HCT116 (cell line): Measurements from ENCODE around the gene NSG1. TPM values are rescaled to one million over a fixed set of nuclear protein-coding genes. Genes with fewer than 3 reads are reported as not detected.
"Not testable (repeated sequence)": the region's sequence is repeated elsewhere in the genome, so short reads cannot be mapped to it uniquely, and the experiment has no call there.

Experiments
- ATAC-seq: fragments of 200-7000 bp; cut with Tn5 transposase; 2 replicates; pipeline ENCODE4 v1.9.1; 2020; ENCODE audit warnings: mild to moderate bottlenecking, moderate library complexity
- BruUV-seq: library from RNA; stranded (reverse); fragments of 400-500 nt; replicated peaks from 2 replicates; lab custom pipeline; 2021; lab: Mats Ljungman, UMichigan
- CTCF ChIA-PET: fragments of 300-600 bp; sonication (Branson Sonifier 250); formaldehyde crosslinking; loops from one replicate; lab custom pipeline; 2021; ENCODE audit warnings: antibody characterized with exemption; lab: Charles Lee
- POLR2A ChIA-PET: fragments of 300-600, 350-600 bp; sonication (Branson Sonifier 250); formaldehyde crosslinking; loops from one replicate; lab custom pipeline; 2021; ENCODE audit warnings: antibody characterized with exemption; lab: Charles Lee
- RAD21 ChIA-PET, 2 experiments: fragments of 300-600 bp; sonication (Branson Sonifier 250); formaldehyde crosslinking; loops; one replicate each; lab custom pipeline; 2023; ENCODE audit warnings: low total read pairs in 2 of 2; ENCODE audit not compliant: uncharacterized antibody in 2 of 2, unreplicated experiment in 2 of 2, low non-redundant PET in 1 of 2; lab: Charles Lee
- DNase-seq: peaks from one replicate; pipeline ENCODE4 v3.0.0-alpha.2; 2010; ENCODE audit warnings: low read depth, low spot score
- H2AFZ ChIP-seq: fragments of 200-600 bp; shearing (Covaris generic), sonication (generic); 2 replicates; pipeline ENCODE4 v1.6.1; 2017; ENCODE audit warnings: low read depth, mixed run types, mixed read lengths, antibody characterized with exemption, low read length; ENCODE audit not compliant: poor library complexity, severe bottlenecking
- H3K27ac ChIP-seq: 2 replicates; pipeline ENCODE4 v1.5.1; 2012; ENCODE audit warnings: low read depth, low read length
- H3K27me3 ChIP-seq: fragments of 200-600 bp; sonication (generic); 2 replicates; pipeline ENCODE4 v1.6.1; 2016; ENCODE audit warnings: mixed run types, low read length, mixed read lengths; ENCODE audit not compliant: insufficient read depth
- H3K36me3 ChIP-seq, 2 experiments: fragments of 200-500 bp in 1 of 2; fragments of 200-600 bp in 1 of 2; sonication (Bioruptor generic) in 1 of 2; sonication (generic) in 1 of 2; 2 replicates each; pipeline versions ENCODE4 v1.5.1 to v1.6.1; 2014 to 2016; ENCODE audit warnings: low read length in 2 of 2, inconsistent platforms in 1 of 2, mixed read lengths in 1 of 2, mixed run types in 1 of 2; ENCODE audit not compliant: insufficient read depth in 2 of 2, control insufficient read depth in 1 of 2
- H3K4me1 ChIP-seq, 2 experiments: fragments of 200-600 bp in 1 of 2; sonication (generic) in 1 of 2; 2 replicates each; pipeline versions ENCODE4 v1.5.1 to v1.6.1; 2012 to 2017; ENCODE audit warnings: low read length in 2 of 2, inconsistent platforms in 1 of 2, mild to moderate bottlenecking in 1 of 2, mixed read lengths in 1 of 2, mixed run types in 1 of 2, moderate library complexity in 1 of 2; ENCODE audit not compliant: insufficient read depth in 2 of 2, control insufficient read depth in 1 of 2
- H3K4me2 ChIP-seq: fragments of 200-600 bp; sonication (generic); 2 replicates; pipeline ENCODE4 v1.6.1; 2017; ENCODE audit warnings: mixed run types, low read length, mixed read lengths
- H3K4me3 ChIP-seq, 2 experiments: fragments of 200-600 bp in 1 of 2; sonication (generic) in 1 of 2; replicated peaks in 1 of 2; 2 replicates each; pipeline ENCODE4 v1.5.1; 2011 to 2016; ENCODE audit warnings: low read length in 2 of 2, control low read depth in 1 of 2, low read depth in 1 of 2, mild to moderate bottlenecking in 1 of 2, mixed read lengths in 1 of 2, mixed run types in 1 of 2
- H3K79me2 ChIP-seq: fragments of 200-600 bp; sonication (generic); 2 replicates; pipeline ENCODE4 v1.6.1; 2017; ENCODE audit warnings: mild to moderate bottlenecking, mixed run types, low read length, moderate library complexity, mixed read lengths; ENCODE audit not compliant: insufficient read depth
- H3K9ac ChIP-seq: fragments of 200-600 bp; sonication (generic); 2 replicates; pipeline ENCODE4 v1.6.1; 2016; ENCODE audit warnings: low read length, mixed read lengths
- H3K9me2 ChIP-seq: fragments of 200-600 bp; sonication (generic), shearing (Covaris generic); 2 replicates; pipeline ENCODE4 v1.6.1; 2017; ENCODE audit warnings: mixed run types, mild to moderate bottlenecking, moderate library complexity; ENCODE audit not compliant: insufficient read depth
- H3K9me3 ChIP-seq, 2 experiments: fragments of 200-500 bp in 1 of 2; fragments of 200-600 bp in 1 of 2; sonication (Bioruptor generic) in 1 of 2; sonication (generic) in 1 of 2; 2 replicates each; pipeline ENCODE4 v1.6.1; 2014 to 2017; ENCODE audit warnings: low read length in 2 of 2, mixed read lengths in 2 of 2, inconsistent platforms in 1 of 2, low read depth in 1 of 2, mild to moderate bottlenecking in 1 of 2, mixed run types in 1 of 2, moderate library complexity in 1 of 2; ENCODE audit not compliant: control insufficient read depth in 1 of 2, insufficient read depth in 1 of 2
- H4K20me1 ChIP-seq: fragments of 200-600 bp; sonication (generic), shearing (Covaris generic); 2 replicates; pipeline ENCODE4 v1.6.1; 2017; ENCODE audit warnings: mixed run types, mild to moderate bottlenecking, moderate library complexity; ENCODE audit not compliant: insufficient read depth
- CBX3 ChIP-seq: IDR thresholded peaks from 2 replicates; pipeline ENCODE4 v1.6.1; 2012; ENCODE audit warnings: low read depth
- CEBPB ChIP-seq: IDR thresholded peaks from 2 replicates; pipeline ENCODE4 v1.6.1; 2012; ENCODE audit warnings: low read depth
- EGR1 ChIP-seq: IDR thresholded peaks from 2 replicates; pipeline ENCODE4 v1.6.1; 2012; ENCODE audit warnings: low read depth
- ELF1 ChIP-seq: IDR thresholded peaks from 2 replicates; pipeline ENCODE4 v1.6.1; 2012; ENCODE audit warnings: low read depth, borderline replicate concordance
- EZH2phosphoT487 ChIP-seq: fragments of 200-600 bp; IDR thresholded peaks from 2 replicates; pipeline ENCODE4 v1.6.1; 2018; ENCODE audit warnings: antibody characterized with exemption, borderline replicate concordance
- FOSL1 ChIP-seq: IDR thresholded peaks from 2 replicates; pipeline ENCODE4 v1.6.1; 2012; ENCODE audit warnings: low read depth
- MAX ChIP-seq: IDR thresholded peaks from 2 replicates; pipeline ENCODE4 v1.6.1; 2012
- POLR2AphosphoS5 ChIP-seq: IDR thresholded peaks from 2 replicates; pipeline ENCODE4 v1.6.1; 2011; ENCODE audit warnings: mild to moderate bottlenecking, low read depth, low read length, moderate library complexity
- RAD21 ChIP-seq: IDR thresholded peaks from 2 replicates; pipeline ENCODE4 v1.6.1; 2012; ENCODE audit warnings: low read depth, mild to moderate bottlenecking
- SIN3A ChIP-seq: IDR thresholded peaks from 2 replicates; pipeline ENCODE4 v1.6.1; 2012; ENCODE audit warnings: low read depth
- SRF ChIP-seq: IDR thresholded peaks from 2 replicates; pipeline ENCODE4 v1.6.1; 2012; ENCODE audit warnings: low read depth
- TCF7L2 ChIP-seq: IDR thresholded peaks from 2 replicates; pipeline ENCODE4 v1.7.0; 2011; ENCODE audit warnings: borderline replicate concordance, inconsistent platforms; ENCODE audit not compliant: insufficient read depth, insufficient read length; ENCODE audit errors: extremely low read depth
- YY1 ChIP-seq: IDR thresholded peaks from 2 replicates; pipeline ENCODE4 v1.6.1; 2011; ENCODE audit warnings: low read length, low read depth, moderate library complexity, mild to moderate bottlenecking; ENCODE audit not compliant: insufficient replicate concordance; ENCODE audit errors: extremely low read depth
- ZFX ChIP-seq: fragments of 450-650 bp; IDR thresholded peaks from 2 replicates; pipeline ENCODE4 v1.6.1; 2017
- ZNF274 ChIP-seq: fragments of 200-500 bp; sonication (Bioruptor generic); IDR thresholded peaks from 2 replicates; pipeline ENCODE4 v1.6.1; 2014; ENCODE audit warnings: mild to moderate bottlenecking, low read depth, low read length, inconsistent platforms
- intact Hi-C: fragments of 100-400 bp; cut with micrococcal nuclease; formaldehyde crosslinking; loops from 2 replicates; pipeline ENCODE4 v1.10.0; 2022
- total RNA-seq: library from RNA; stranded (reverse); gene quantifications from one replicate; pipeline ENCODE4 v1.2.1, GENCODE V29; 2021; ENCODE audit not compliant: unreplicated experiment

Gene NSG1
- total RNA-seq, 1 experiment from 2014 or later: 0.12 TPM

GRCh38 chr4:4347585-4347984 is 39.3 kb upstream of the NSG1 start:
- no peaks in the 10 kb centered on the region for H3K9me3 ChIP-seq
- H3K79me2 ChIP-seq: no peaks in the 10 kb centered on the region
- no peaks in the 10 kb centered on the region for H3K36me3 ChIP-seq
- H3K9me2 ChIP-seq: no peaks in the 10 kb centered on the region
- H3K4me1 ChIP-seq: no peaks in the 10 kb centered on the region
- no peak overlapping the region for H3K4me2 ChIP-seq
- DNase-seq (no peak), ATAC-seq (no peak)
- RAD21 ChIA-PET: no interaction called here
- intact Hi-C loops: no loop called here
- CTCF ChIA-PET: no interaction called here
- no peak overlapping the region for H3K9ac ChIP-seq
- H3K4me3 ChIP-seq: no peak overlapping the region
- no TSS peak for BruUV-seq
- no peak overlapping the region for H2AFZ ChIP-seq
- no peak overlapping the region for H3K27ac ChIP-seq
- H3K27me3 ChIP-seq: no peaks in the 10 kb centered on the region
- POLR2A ChIA-PET: no interaction called here
- TF ChIP-seq EGR1: no peak
- TF ChIP-seq POLR2AphosphoS5: no peak
- no peak for TF ChIP-seq FOSL1
- no peak for TF ChIP-seq ELF1
- no peak for TF ChIP-seq RAD21
- TF ChIP-seq ZNF274: no peak
- TF ChIP-seq EZH2phosphoT487: no peak
- no peak for TF ChIP-seq YY1
- TF ChIP-seq ZFX: no peak
- no peak for TF ChIP-seq CBX3
- no peak for TF ChIP-seq SRF
- TF ChIP-seq CEBPB: no peak
- no peak for TF ChIP-seq MAX
- no peak for TF ChIP-seq SIN3A
- no peak for TF ChIP-seq TCF7L2
- no peaks in the 10 kb centered on the region for H4K20me1 ChIP-seq

- not testable (repeated sequence) for DNase-seq
Observed at GRCh38 chr4:4348585-4348984, 38.3 kb upstream of the NSG1 start.

More at GRCh38 chr4:4348585-4348984, 38.3 kb upstream of the NSG1 start:
- H3K27me3 ChIP-seq, H3K9me3 ChIP-seq, RAD21 ChIA-PET, BruUV-seq, H2AFZ ChIP-seq, H3K36me3 ChIP-seq, H3K4me2 ChIP-seq, H3K4me3 ChIP-seq, CTCF ChIA-PET, H3K9ac ChIP-seq, H3K79me2 ChIP-seq, H3K27ac ChIP-seq, H3K4me1 ChIP-seq, H3K9me2 ChIP-seq, POLR2A ChIA-PET, intact Hi-C loops, ATAC-seq, H4K20me1 ChIP-seq: not testable (repeated sequence)
